Kidney tubule cell (primary cell): ENCODE data around the gene HK3.

ENCODE experiments used
- DNase-seq: peaks from one replicate; pipeline ENCODE4 v3.0.0-alpha.2; 2018; ENCODE audit warnings: low spot score

HK3 gene

GRCh38 chr5:176902911-176903664 is 3.9 kb upstream of the HK3 start:
- peak; percentile 90 for DNase-seq

GRCh38 chr5:176902102-176902814 is 3.1 kb upstream of the HK3 start:
- no peak for DNase-seq

DNA sequence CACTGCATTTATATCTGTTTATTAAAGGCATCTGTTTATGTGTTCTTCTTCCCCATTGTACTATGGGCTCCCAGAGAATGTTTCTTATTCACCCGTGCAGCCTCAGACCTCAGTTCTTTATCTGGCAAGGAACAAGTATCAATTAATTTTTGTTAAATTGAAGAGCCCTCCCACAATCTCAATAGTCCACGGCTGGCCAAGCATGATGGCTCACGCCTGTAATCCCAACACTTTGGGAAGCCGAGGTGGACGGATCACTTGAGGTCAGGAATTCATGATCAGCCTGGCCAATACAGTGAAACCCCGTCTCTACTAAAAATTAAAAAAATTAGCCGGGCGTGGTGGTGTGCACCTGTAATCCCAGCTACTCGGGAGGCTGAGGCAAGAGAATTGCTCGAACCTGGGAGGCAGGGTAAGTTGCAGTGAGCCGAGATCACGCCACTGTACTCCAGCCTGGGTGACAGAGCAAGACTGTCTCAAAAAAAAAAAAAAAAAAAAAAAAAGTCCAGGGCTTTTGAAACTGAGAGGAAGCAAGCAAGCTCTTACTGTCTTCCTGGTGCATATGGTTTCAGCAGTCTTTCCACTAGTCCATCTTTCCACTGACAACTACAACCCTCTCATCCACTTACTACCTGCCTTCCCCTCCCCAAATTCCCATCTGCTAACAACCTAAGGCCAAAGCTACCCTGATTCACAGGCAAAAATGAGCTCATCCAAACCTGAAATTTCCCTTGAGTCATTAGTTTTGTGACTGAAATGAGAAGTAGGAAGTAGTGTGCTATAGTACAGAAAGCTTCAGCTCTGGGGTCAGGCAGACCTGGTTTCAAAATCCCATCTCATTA is 2.3 kb upstream of the HK3 start:
- DNase-seq = peak; percentile 88

DNA sequence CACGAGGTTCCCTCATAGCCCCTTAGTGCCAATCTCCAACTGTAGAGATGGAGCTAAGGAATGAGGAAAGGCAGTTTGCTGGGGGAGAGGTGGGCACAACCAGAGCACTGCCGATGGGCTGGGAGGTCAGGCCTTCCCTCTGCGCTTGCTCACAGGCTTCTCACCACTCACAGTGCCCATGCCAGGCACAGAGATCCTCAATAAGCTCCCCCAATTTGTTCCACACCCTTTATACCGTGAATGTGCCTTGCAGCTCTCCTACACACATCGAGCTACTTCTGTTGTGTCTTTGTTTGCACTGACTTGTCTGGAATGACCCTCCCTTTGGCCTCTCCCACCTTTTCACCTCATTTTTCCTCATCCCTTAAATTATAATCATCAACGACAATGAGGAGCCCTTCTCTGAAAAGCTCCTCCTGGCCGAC is 1.6 kb upstream of the HK3 start:
- DNase-seq = no peak

DNA sequence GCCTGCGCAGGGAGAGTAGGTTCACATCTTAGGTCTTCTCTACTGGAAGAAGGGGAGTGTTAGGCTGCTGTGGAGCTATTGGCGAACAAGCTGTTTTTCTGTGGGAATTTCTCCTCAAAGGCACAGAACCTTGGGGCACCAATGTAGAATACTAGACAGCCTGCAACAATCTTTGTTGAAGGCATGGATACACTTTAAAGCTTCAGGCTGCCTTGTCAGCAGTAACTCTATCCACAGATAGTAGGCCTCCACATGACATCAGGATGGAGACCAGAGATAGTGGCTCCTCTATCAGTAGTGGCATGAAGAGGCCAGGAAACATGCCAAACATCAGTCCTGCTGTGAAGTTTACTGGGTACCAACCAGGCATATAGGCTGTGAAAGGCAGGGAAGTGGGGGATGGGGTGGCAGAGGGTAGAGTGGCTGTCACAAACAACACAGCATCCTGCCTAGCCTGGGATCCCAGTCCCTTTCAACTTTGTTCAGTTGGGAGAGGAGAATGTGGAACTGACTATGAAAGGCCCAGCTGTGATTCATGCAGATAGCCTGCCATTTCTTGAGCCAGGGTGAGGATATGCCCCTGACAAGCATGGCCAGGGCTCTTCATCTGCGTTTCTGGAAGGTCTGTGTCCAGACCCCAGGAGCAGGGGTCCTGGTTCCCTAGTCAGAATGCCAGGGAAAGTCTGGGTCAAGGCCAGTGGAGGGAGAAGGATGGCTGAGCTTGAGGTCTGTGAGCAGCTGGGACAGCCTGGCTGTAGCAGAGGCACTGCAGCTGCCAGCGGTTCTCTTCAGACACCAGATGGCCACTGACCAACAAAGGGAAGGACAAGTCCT is 1.0 kb upstream of the HK3 start:
- no peak for DNase-seq

- no peak for DNase-seq
Measured at GRCh38 chr5:176897263-176897662, 1.9 kb downstream of the HK3 start.

GRCh38 chr5:176895831-176896230 is 3.3 kb downstream of the HK3 start:
- DNase-seq = no peak

DNA sequence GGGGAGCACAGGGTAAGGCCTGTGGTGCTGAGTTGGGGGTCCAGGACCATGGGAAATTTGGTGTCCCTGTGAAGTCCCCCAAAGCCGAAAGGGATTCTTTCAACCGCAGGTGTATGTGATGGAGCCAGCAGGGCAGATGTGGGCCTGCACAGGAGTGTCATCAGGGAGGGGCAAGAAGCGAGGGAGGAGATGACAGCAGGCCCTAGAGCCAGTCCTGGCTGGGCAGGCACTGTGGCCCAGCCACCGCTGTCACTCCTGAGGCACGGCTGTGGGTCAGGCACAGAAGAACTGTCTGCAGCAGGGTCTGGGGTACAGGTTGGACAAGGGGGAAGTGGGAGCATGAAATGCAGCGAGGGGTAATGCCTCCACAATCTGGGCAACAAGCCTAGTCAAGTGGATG is 4.8 kb downstream of the HK3 start:
- no peak for DNase-seq

GRCh38 chr5:176892663-176893062 is 6.5 kb downstream of the HK3 start:
- no peak for DNase-seq

DNA sequence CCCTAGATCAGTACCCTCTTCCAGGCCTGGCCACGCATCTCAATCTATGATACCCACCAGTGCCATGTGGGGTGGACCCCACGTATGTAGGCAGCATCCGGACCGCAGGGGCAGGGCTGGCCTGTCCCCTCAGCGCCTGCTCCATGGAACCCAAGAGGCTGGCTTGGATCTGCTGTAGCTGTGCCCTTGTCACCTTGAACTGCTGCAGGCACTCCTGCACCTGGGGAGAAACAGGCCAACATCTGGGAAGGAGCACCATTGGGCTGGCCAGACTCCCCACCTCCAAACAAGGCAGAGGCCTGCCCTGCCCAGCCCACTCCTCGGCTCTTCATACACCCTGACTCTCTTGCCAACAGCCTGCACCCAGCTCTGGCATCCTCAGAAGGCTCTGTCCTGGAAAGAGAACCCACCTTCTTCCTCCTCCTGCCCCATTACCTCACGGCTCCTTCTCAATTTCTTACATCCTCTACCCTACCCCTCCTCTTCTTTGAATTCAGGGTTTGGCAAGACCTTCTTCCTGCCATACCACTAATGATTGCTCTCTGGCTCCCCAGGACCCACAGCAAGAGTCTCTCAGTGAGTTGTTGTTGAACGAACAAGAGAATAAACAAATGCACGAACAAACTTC is 7.7 kb downstream of the HK3 start:
- no peak for DNase-seq

DNA sequence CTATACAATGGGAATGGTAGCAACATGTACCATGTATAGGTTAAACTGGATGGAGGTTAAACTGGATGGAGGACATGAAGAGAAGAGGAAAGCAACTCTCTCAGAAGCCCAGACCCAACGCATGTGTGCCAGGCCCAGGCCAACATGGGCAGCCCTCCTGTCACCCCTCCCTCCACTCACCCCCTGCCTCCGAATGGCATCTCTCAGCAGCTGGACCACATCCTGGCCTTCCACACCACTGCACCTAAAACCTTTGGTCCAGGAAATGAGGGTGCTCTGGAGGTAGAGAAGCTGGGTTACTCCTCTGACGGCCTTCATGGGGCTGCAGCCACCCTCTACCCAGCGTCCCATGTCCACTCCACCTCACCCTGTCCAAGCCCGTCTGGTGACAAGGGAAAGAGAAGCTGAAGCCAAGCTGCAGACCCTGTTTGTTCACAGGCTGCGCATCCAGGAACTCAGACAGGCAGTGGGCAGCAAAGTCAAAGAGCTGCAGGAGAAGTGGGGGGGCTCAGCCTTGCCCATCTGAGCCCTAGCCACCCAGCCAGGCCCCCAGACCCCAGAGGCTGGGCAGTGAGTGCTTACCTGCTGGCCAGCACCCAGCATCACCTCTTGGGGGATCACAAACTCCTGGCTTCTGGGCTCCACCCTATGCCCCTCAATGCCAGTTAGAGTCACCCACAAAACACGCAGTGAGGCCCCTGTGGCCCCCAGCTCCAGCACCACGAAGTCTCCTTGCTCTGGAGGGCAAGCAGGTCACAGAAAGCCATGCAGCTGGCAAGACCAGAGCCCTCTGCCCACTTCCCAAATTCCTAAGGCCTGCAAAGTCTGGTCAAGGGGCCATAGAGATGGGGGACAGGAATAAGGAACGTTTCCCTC is 8.5 kb downstream of the HK3 start:
- DNase-seq = no peak

DNA sequence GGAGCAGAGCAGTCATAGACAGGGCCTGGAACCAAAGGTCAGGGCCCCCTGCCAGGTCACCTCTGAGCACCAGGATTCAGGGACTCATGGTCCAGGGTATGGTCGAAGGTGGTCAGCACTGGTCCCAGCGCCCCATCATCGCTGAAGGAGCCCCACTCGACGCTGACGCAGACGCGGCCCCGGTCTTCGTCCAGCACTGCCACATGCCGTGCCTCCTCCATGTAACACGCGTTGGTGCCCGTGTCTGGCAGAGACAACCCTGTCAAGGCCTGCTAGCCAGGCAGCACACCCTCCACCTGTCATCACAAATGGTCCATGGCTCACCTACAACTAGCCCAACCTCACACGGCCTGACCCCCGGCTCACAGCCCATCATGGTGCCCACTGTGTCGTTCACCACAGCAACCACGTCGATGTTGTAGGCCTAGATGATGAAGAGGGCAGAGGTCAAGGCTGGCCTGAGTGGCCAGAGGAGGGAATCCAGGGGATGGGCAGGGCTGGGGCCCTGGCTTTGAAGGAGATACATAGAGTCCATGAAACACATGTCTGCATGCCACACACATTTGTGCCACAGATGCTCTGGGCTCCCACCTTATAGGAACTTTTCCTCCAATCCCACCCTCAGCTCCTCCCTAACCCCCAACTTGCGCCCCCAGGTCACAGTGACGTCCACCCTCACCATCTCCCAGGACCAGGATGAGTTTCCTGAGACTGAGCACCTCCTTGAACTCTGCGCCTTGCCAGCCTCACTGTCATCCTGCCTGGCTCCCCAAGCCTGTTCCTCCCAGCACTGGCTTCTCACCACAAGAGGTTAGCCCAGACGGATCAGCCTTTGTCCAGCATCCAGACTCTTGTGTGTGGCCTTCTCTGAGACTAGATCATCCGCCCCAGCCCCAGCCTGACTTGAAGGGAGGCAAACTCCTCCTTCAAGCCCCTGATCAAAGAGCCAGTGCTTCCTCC is 9.5 kb downstream of the HK3 start:
- no peak for DNase-seq

DNA sequence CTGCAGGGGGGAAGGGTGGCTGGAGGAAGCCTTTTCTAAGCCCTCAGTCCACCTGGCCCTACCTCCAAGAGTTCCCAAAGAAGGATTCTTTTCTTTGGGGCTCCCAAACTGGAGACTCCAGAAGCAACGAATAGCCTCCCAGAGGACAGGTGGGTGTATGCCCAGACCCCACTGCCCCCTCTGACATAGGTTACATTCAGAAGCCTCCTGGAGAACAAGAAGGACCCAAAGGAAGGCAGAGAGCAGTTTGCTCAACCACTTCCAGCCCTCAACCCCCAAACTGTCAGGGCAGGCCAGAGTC is 10.3 kb downstream of the HK3 start:
- DNase-seq = no peak

- DNase-seq = no peak
Measured at GRCh38 chr5:176888016-176888864, 10.9 kb downstream of the HK3 start.

- DNase-seq = no peak
Measured at GRCh38 chr5:176887252-176887849, 11.8 kb downstream of the HK3 start.

GRCh38 chr5:176886336-176887251 is 12.6 kb downstream of the HK3 start:
- no peak for DNase-seq

DNA sequence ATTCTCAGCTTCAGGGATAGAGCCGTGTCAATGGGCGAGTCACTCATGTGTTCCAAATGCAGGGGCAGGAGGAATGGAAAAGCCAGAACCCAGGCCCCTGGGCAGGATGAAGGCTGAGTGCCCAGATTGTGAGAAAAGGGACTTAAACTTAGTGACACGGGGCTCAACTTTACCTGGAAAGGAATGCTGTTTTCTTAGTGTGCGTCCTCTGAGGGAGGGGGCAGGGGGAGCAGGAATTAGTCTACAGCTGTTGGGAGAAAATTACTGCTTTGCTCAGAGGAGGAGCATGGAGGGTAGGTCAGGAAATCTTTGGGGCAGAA is 14.6 kb downstream of the HK3 start:
- DNase-seq = peak; percentile 26
